Measurements from ENCODE around the gene LIPI. TPM values are rescaled to one million over a fixed set of nuclear protein-coding genes. Genes with fewer than 3 reads are reported as not detected.
"Not testable (repeated sequence)": the region's sequence is repeated elsewhere in the genome, so short reads cannot be mapped to it uniquely, and the experiment has no call there.

The LIPI gene
- total RNA-seq, 1 donor from 2014 or later: not detected

DNA sequence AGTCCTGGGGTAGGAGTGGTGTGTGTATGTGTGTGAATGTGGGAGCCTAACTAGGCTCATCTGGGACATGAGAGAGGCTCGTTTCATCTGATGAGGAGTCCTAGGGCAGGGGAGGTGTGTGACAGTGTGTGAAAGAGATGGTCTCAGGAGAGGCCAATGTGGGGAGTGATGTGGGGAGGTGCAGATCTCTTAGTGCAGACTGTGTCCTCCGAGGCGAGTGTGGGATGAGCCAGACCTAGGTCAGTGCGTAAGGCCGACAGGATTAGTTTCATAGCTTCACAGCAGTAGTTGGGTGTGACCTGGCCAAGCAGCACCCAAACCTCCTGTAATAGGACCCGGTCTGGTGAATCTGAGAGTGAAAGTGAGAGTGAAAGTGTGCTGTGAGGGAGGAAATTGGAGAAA, 94.7 kb downstream of the LIPI start:
- DNase-seq: no peak

DNA sequence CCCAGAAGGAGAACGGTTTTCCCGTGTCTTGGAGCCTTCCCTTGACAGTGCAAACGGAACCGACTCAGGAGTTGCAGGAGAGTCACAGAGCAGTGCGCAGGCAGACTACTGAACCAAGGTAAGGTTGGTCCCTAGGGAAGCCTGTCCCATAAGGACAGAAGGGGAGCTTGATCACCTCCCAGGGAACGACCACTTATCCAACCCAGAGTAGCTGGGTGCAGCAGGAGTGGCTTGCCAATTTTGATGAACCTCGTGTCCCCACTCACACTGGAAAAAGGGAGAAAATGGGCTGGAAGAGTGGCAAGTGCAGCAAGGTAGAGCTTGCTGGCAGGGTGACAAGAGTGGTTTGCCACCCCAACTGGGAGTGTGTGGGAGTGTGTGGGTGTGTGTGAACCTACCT, 95.1 kb downstream of the LIPI start:
- no peak for DNase-seq

DNA sequence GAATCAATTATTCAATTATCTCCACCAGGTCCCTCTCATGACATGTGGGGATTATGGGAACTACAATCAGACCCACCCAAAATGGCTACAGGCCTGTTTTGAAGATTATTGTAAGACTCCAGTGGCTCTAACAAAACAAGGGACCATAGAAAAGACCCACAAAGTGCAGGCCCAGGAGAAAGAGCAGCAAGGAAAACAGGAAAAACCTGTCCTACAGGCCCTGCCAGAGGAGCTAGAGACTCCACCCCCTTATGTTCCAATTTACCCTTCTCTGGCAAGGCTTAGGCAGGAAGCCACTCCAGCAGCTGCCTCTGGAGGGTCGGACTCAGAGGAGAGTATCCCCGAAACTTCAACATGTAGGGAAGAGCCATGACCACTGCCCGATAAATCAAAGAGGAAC, 96.5 kb downstream of the LIPI start:
- DNase-seq: no peak

- not testable (repeated sequence) for DNase-seq
Observed at GRCh38 chr21:14104564-14104963, 106.2 kb downstream of the LIPI start.

DNA sequence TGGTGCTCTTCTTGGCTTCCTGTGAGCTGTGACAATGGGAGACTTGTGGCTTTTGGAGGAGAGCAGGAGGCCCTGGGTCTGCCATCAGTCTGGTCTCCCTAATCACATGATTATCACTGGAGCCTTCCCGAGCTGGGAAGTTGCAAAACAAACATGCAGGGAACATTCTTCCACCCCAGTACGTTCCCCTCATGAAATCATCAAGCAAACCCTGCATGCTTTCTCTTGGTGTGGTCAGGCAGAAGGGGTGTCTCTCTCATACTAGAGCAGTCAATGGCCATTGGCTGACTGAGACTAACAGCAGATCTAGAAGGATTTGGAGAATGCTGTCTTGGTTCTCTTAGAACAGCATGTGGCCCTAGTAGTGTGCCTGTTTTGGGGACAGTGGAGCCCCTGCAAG, 111.2 kb downstream of the LIPI start:
- DNase-seq: no peak

DNA sequence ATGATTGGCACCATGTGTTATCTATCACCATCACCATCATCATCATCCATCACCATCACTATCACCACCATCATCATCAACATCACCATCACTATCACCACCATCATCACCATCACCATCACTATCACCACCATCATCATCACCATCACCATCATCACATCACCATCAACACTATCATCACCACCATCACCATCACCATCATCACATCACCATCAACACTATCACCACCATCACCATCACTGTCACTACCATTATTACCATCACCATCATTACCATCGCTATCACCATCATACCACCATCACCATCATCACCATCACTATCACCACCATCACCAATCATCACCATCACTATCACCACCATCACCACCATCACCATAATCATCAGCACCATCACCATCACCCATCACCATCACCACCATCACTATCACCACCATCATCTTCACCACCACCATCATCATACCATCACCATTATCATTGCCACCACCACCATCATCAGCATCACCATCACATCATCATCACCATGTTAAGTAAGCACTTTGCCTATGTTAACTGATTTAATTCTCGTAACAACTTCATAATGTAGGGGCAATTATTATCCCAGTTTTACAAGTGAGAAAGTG, 112.8 kb downstream of the LIPI start:
- no peak for DNase-seq

GRCh38 chr21:14096577-14096976, 114.2 kb downstream of the LIPI start:
- no peak for DNase-seq

GRCh38 chr21:14096172-14096571, 114.6 kb downstream of the LIPI start:
- no peak for DNase-seq

DNA sequence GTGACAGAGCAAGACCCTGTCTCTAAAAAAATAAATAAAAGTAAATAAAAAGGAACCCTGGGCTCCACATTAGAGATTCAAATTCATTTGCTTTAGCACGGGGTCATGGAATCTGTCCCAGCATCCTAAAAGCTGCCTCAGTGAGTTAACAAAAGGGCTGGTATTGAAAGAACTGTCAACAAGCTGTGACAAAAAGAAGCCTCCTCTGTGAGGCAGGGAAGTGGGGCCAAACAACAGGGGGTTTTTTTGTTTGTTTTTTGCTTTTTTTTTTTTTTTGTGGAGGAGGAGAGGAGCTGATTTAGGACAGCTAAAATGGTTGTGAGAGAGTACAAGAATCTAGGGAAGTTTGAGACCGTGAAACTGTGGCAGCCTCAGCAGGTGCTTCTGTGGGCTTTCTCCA, 115.7 kb downstream of the LIPI start:
- no peak for DNase-seq

DNA sequence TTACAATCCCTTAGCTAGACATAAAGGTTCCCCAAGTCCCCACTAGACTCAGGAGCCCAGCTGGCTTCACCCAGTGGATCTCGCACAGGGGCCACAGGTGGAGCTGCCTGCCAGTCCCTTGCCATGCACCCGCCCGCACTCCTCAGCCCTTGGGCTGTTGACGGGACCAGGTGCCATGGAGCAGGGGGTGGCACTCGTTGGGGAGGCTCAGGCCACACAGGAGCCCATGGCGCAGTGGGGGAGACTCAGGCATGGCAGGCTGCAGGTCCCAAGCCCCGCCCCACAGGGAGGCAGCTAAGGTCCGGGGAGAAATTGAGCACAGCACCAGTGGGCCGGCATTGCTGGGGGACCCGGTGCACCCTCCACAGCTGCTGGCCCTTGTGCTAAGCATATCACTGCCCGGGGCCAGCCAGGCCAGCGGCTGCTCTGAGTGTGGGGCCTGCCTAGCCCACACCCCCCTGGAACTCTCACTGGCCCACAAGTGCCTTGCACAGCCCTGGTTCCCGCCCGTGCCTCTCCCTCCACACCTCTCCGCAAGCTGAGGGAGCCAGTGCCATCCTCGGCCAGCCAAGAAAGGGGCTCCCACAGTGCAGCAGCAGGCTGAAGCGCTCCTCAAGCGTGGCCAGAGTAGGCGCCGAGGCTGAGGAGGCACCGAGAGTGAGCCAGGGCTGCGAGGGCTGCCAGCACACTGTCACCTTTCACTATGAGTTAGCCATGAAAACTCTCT, 117.8 kb downstream of the LIPI start:
- DNase-seq: no peak

DNA sequence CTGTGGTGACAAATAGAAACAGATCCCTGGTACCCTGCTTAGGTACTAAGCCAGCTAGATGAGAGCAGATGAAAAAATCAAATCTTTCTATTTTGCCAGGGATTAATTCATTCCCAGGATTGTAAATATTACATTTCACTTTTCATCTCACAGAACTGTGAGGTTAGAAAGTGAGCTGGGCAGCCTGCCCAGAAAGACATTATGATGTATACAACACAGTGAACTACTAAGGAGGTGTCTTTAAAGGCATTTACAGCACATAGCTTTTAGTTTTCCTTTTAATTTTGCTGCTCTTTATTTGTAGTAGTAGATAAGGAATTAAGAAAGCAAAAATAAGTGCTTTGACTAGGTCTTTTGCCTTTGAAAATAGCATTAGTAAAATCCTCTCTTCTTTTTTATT, 120.6 kb downstream of the LIPI start:
- DNase-seq: not testable (repeated sequence)

- DNase-seq: no peak
Observed at GRCh38 chr21:14088391-14088790, 122.4 kb downstream of the LIPI start.

GRCh38 chr21:14086553-14086952, 124.2 kb downstream of the LIPI start:
- DNase-seq: no peak

GRCh38 chr21:14084701-14085100, 126.1 kb downstream of the LIPI start:
- DNase-seq: no peak

DNA sequence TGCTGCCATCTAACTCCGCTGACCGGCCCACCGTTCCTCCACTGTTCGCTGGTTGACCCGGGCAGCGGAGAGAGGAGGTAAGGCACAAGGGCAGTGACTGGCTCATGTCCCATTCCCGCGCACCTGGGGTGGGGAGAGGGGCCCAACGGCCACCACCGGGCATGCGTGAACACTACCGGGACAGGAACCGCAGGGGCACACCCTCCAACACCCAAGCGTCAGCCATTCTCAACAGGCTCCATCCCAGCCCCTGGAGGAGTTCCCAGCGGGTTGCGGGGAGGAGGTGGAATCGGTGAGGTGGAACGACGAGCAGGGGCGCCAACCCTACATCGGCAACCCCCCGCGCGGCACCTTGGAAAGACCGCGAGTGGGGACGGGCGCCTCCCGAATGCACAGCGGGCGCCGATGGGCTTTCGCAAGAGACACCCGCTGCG, 126.7 kb downstream of the LIPI start:
- DNase-seq: no peak

GRCh38 chr21:14080764-14081096, 130.0 kb downstream of the LIPI start:
- DNase-seq: no peak

DNA sequence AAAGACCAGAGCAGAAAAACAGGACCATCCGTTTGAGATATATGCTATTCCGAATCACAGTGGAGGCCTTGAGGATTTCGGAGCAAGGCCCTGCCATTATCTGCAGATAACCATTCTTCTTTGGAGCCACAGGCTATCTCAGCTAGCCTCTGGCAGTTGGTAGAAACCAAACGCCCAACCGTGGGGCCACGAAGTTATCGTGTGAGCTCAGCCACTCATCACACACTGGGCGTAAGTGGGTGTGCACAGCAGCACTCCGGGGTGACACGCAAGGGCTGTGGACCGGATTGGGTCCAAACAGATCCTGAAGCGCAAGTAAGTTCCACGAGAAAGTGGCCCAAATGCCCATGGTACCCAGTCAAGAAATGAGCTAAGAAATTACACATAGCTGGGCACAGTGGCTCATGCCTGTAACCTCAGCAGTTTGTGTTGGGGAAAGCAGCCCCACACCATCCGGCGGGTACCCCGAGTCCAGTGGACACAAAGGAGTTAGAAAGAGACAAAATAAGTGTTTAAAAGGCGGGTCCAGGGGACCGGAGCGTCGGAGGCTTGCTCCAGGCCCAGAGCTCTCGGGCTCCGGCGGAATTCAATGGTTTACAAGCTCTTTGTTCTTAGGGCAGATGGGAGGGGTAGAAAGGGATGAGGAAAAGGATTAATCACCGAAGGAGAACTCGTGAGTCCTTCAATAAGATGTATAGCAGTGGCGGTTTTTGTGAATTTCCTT, 130.6 kb downstream of the LIPI start:
- no peak for DNase-seq

GRCh38 chr21:14078746-14079375, 131.9 kb downstream of the LIPI start:
- DNase-seq: no peak

DNA sequence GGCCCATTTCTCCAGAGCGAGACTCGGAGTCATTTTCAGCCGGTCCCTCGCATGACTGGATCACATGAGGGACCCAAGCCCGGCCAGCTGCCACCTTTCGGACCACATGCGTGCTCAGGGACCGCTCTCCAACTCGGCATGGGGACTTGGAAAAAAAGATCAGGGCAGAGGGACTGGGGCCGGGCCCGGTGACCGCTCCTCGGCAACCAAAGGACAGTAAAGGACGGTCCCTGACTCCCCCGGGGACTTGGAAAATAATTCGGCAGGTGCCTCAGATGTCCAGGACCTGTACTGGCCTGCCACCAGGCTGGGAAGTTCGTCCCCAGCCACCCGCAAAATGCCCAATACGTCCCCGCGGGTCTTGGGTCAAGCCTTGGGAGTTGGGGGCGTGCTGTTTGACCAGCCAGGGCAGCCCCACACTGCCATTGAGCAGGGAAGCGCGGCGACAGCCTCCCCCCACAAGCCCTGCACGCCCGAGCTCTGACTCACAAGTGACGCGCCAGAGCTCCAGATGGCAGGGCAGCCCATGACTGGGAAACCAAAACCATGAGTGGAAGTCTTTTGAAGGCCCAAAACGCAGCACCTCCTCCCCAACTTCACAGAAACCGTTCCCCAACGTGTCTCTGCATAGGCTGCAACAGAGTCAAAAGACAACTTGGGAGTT, 134.5 kb downstream of the LIPI start:
- DNase-seq: no peak

DNA sequence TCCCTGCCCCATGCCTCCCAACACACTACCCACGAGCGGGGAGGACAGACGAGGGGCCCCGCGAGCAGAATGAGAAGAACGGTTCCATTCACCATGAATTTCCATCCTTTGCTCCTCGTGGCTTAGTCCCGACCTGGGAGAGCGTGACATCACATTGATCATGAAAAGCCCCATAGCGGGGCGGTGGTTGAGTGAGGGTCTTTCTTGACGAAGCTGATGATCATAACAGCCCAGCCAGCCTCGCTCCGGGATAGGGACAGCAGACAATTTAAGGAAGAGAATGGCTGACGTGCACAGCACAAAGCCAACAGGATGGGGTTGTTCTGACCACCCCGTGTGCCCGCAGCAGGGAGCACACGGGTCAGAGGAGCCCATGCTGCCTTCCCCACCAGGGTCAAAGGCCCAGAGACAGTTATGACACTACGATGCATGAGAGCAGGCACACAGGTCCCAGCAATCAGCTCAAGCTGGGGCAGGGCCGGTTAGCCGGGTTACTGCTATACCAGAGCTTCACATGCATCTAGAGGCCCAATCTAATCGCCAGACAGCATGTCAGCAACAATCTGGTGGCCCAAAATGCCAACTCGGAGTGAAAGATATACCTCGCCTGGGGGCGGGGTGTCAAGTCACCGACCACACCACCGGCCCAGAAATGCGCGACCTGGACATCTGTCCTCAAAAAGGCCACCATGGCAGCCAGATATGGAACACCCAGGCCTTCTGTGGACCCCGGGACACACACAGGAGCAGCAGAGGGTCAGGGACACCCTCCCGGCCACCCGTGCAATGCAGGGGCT, 135.2 kb downstream of the LIPI start:
- no peak for DNase-seq

- no peak for DNase-seq
Observed at GRCh38 chr21:14074177-14074576, 136.6 kb downstream of the LIPI start.

- no peak for DNase-seq
Observed at GRCh38 chr21:14073615-14074014, 137.1 kb downstream of the LIPI start.

Data from occipital lobe (tissue), 2 donors.